Gastrocnemius medialis (tissue), 4 donors: ENCODE results near the gene GPR132.

Experiments
- POLR2A ChIP-seq, 2 donors: fragments of 450-650 bp; IDR thresholded peaks; one replicate each; pipeline ENCODE4 v1.6.1; 2017; ENCODE audit warnings: antibody characterized with exemption in 2 of 2, mild to moderate bottlenecking in 2 of 2, moderate library complexity in 2 of 2
- TF ChIP-seq, protein P1 (sequence below), 5 experiments: fragments of 450-650 bp in 3 of 5; fragments of 200-600 bp in 2 of 5; sonication (generic) in 2 of 5; IDR thresholded peaks in 4 of 5; conservative IDR thresholded peaks in 1 of 5; 1 replicate in 4 of 5; 2 replicates in 1 of 5; pipeline ENCODE4 v1.5.1; 2016 to 2019; ENCODE audit warnings: antibody characterized with exemption in 5 of 5, mild to moderate bottlenecking in 3 of 5, moderate library complexity in 3 of 5

DNA sequence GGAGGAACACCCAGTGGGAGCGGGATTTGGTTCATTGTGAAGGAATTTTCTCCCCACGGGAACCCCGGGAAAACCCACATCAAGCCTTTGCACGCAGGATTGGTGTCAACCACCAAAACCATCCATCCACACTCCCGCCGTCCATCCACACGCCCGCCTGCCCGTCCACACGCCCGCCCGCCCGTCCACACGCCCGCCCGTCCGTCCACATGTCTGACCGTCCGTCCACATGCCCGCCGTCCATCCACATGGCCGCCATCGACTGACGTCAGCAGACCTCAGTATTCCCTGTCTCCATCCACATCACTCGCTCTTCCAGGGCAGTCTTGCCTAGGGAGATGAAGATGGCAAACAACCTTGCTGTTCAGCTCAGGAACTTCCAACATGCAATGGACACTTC lies 6.7 kb upstream of the GPR132 start:
- TF ChIP-seq, protein P1, sequence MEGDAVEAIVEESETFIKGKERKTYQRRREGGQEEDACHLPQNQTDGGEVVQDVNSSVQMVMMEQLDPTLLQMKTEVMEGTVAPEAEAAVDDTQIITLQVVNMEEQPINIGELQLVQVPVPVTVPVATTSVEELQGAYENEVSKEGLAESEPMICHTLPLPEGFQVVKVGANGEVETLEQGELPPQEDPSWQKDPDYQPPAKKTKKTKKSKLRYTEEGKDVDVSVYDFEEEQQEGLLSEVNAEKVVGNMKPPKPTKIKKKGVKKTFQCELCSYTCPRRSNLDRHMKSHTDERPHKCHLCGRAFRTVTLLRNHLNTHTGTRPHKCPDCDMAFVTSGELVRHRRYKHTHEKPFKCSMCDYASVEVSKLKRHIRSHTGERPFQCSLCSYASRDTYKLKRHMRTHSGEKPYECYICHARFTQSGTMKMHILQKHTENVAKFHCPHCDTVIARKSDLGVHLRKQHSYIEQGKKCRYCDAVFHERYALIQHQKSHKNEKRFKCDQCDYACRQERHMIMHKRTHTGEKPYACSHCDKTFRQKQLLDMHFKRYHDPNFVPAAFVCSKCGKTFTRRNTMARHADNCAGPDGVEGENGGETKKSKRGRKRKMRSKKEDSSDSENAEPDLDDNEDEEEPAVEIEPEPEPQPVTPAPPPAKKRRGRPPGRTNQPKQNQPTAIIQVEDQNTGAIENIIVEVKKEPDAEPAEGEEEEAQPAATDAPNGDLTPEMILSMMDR (IDR thresholded peaks at IDR 0.05 in 4 of 5, conservative IDR thresholded peaks at IDR 0.05 in 1 of 5), result no peak
- no peak for TF ChIP-seq POLR2A (IDR thresholded peaks at IDR 0.05)
